H1 (cell line): ENCODE measurements around the gene RAMP2. TPM values are rescaled to one million over a fixed set of nuclear protein-coding genes. Genes with fewer than 3 reads are reported as not detected.

ENCODE experiments used
- CTCF ChIA-PET: fragments of 300-600 bp; sonication (Branson Sonifier 250); formaldehyde crosslinking; loops from one replicate; lab custom pipeline; 2021; ENCODE audit not compliant: partially characterized antibody; lab: Charles Lee
- POLR2A ChIA-PET: fragments of 300-600 bp; sonication (Branson Sonifier 250); formaldehyde crosslinking; loops from one replicate; lab custom pipeline; 2021; ENCODE audit warnings: inconsistent platforms; ENCODE audit not compliant: partially characterized antibody; lab: Charles Lee
- DNase-seq, 2 experiments: peaks; one replicate each; pipeline versions ENCODE4 v3.0.0 to v3.0.0-alpha.2; 2010 to 2022; ENCODE audit warnings: low spot score in 2 of 2, low read depth in 1 of 2, mixed read lengths in 1 of 2
- FAIRE-seq: peaks from 2 replicates; lab custom pipeline; 2011; peaks lifted over from hg19 to GRCh38; lab: Jason Lieb, UNC
- H2AFZ ChIP-seq: 2 replicates; pipeline ENCODE4 v1.8.1; 2012; ENCODE audit warnings: low read length, inconsistent platforms
- H2AK5ac ChIP-seq: 2 replicates; pipeline ENCODE4 v1.6.1; 2013; ENCODE audit warnings: low read depth, low read length
- H2BK120ac ChIP-seq: replicated peaks from 2 replicates; pipeline ENCODE3; 2013; ENCODE audit warnings: low read depth, low read length, inconsistent platforms
- H2BK12ac ChIP-seq: 2 replicates; pipeline ENCODE4 v1.6.1; 2013; ENCODE audit warnings: low read depth, low read length
- H2BK15ac ChIP-seq: 2 replicates; pipeline ENCODE4 v1.6.1; 2013; ENCODE audit warnings: low read length
- H2BK20ac ChIP-seq: 2 replicates; pipeline ENCODE4 v1.6.1; 2013; ENCODE audit warnings: low read length
- H2BK5ac ChIP-seq: 2 replicates; pipeline ENCODE4 v1.6.1; 2013; ENCODE audit warnings: low read depth, low read length
- H3K14ac ChIP-seq: 2 replicates; pipeline ENCODE4 v1.6.1; 2013; ENCODE audit warnings: inconsistent platforms; ENCODE audit not compliant: insufficient read length
- H3K18ac ChIP-seq: 2 replicates; pipeline ENCODE4 v1.6.1; 2013; ENCODE audit warnings: low read length; ENCODE audit errors: extremely low read depth
- H3K23ac ChIP-seq: 2 replicates; pipeline ENCODE4 v1.6.1; 2013; ENCODE audit warnings: inconsistent platforms; ENCODE audit not compliant: insufficient read length
- H3K23me2 ChIP-seq: 2 replicates; pipeline ENCODE4 v1.6.1; 2013; ENCODE audit warnings: low read depth, low read length
- H3K27ac ChIP-seq: 2 replicates; pipeline ENCODE4 v1.6.1; 2011; ENCODE audit warnings: low read depth, low read length, inconsistent platforms
- H3K27me3 ChIP-seq, 4 experiments: replicated peaks in 1 of 4; 1 replicate in 1 of 4; 2 replicates in 3 of 4; pipeline versions ENCODE4 v1.6.1 to v1.8.1; 2011 to 2013; ENCODE audit warnings: low read length in 3 of 4, mild to moderate bottlenecking in 3 of 4, inconsistent platforms in 2 of 4, mixed read lengths in 2 of 4, moderate library complexity in 1 of 4; ENCODE audit not compliant: control insufficient read depth in 3 of 4, insufficient read depth in 3 of 4; ENCODE audit errors: extremely low read depth in 1 of 4
- H3K36me3 ChIP-seq, 4 experiments: 2 replicates each; pipeline versions ENCODE4 v1.6.1 to v1.8.1; 2011 to 2013; ENCODE audit warnings: mild to moderate bottlenecking in 4 of 4, low read length in 3 of 4, moderate library complexity in 2 of 4, control low read depth in 1 of 4, inconsistent platforms in 1 of 4; ENCODE audit not compliant: insufficient read depth in 4 of 4, control insufficient read depth in 2 of 4
- H3K4ac ChIP-seq: replicated peaks from 2 replicates; pipeline ENCODE3; 2013; ENCODE audit warnings: low read length, low read depth, mixed read lengths, inconsistent platforms; ENCODE audit not compliant: insufficient read length
- H3K4me1 ChIP-seq, 4 experiments: replicated peaks in 1 of 4; 1 replicate in 1 of 4; 2 replicates in 3 of 4; pipeline versions ENCODE4 v1.6.1 to v1.8.1; 2011 to 2013; ENCODE audit warnings: low read length in 3 of 4, inconsistent platforms in 2 of 4, mixed read lengths in 1 of 4; ENCODE audit not compliant: insufficient read depth in 4 of 4, control insufficient read depth in 3 of 4
- H3K4me2 ChIP-seq, 2 experiments: 2 replicates each; pipeline versions ENCODE4 v1.6.1 to v1.8.1; 2011 to 2013; ENCODE audit warnings: low read depth in 2 of 2, low read length in 2 of 2, control low read depth in 1 of 2, inconsistent platforms in 1 of 2, mild to moderate bottlenecking in 1 of 2; ENCODE audit not compliant: insufficient read depth in 1 of 2
- H3K4me3 ChIP-seq, 4 experiments: fragments of 200-600, 300-600 bp in 1 of 4; sonication (generic), shearing (Covaris generic), sonication (Bioruptor Twin) in 1 of 4; 2 replicates each; pipeline versions ENCODE4 v1.5.1 to v1.8.1; 2011 to 2016; ENCODE audit warnings: low read length in 4 of 4, low read depth in 3 of 4, control low read depth in 2 of 4, inconsistent platforms in 2 of 4, mild to moderate bottlenecking in 2 of 4, mixed read lengths in 1 of 4, moderate library complexity in 1 of 4; ENCODE audit not compliant: insufficient read depth in 2 of 4; ENCODE audit errors: extremely low read depth in 1 of 4
- H3K56ac ChIP-seq: replicated peaks from 2 replicates; pipeline ENCODE3; 2013; ENCODE audit warnings: low read depth, mild to moderate bottlenecking, mixed read lengths, low read length, inconsistent platforms; ENCODE audit not compliant: insufficient read length
- H3K79me1 ChIP-seq: 2 replicates; pipeline ENCODE4 v1.6.1; 2013; ENCODE audit warnings: low read depth, low read length, control low read depth
- H3K79me2 ChIP-seq, 2 experiments: 2 replicates each; pipeline versions ENCODE4 v1.6.1 to v1.8.1; 2012 to 2013; ENCODE audit warnings: low read length in 2 of 2, mild to moderate bottlenecking in 2 of 2, inconsistent platforms in 1 of 2; ENCODE audit not compliant: insufficient read depth in 2 of 2, control insufficient read depth in 1 of 2
- H3K9ac ChIP-seq, 4 experiments: replicated peaks in 1 of 4; 1 replicate in 1 of 4; 2 replicates in 3 of 4; pipeline versions ENCODE4 v1.6.1 to v1.8.1; 2011 to 2013; ENCODE audit warnings: low read depth in 3 of 4, low read length in 3 of 4, control low read depth in 2 of 4, mild to moderate bottlenecking in 2 of 4, moderate library complexity in 2 of 4, inconsistent platforms in 1 of 4; ENCODE audit errors: extremely low read depth in 1 of 4
- H3K9me3 ChIP-seq, 2 experiments: 2 replicates each; pipeline versions ENCODE4 v1.6.1 to v1.8.1; 2012 to 2013; ENCODE audit warnings: mild to moderate bottlenecking in 2 of 2, moderate library complexity in 2 of 2, control low read depth in 1 of 2, inconsistent platforms in 1 of 2, low read depth in 1 of 2, low read length in 1 of 2, mixed read lengths in 1 of 2; ENCODE audit not compliant: insufficient read depth in 2 of 2
- H4K20me1 ChIP-seq, 2 experiments: replicated peaks in 1 of 2; 2 replicates each; pipeline versions ENCODE3 to v1.8.1; 2011 to 2013; ENCODE audit warnings: inconsistent platforms in 2 of 2, low read length in 2 of 2, mild to moderate bottlenecking in 1 of 2; ENCODE audit not compliant: insufficient read depth in 2 of 2, control insufficient read depth in 1 of 2
- H4K5ac ChIP-seq: 2 replicates; pipeline ENCODE4 v1.6.1; 2013; ENCODE audit warnings: low read length, low read depth, mixed read lengths, inconsistent platforms; ENCODE audit not compliant: insufficient read length
- H4K8ac ChIP-seq: 2 replicates; pipeline ENCODE4 v1.8.0; 2013; ENCODE audit warnings: mild to moderate bottlenecking, moderate library complexity, low read length, inconsistent platforms; ENCODE audit not compliant: insufficient read depth; ENCODE audit errors: extremely low read depth
- H4K91ac ChIP-seq: replicated peaks from 2 replicates; pipeline ENCODE3; 2013; ENCODE audit warnings: low read length, mixed read lengths, inconsistent platforms; ENCODE audit not compliant: insufficient read length
- JUN ChIP-seq: IDR thresholded peaks from 2 replicates; pipeline ENCODE4 v1.6.1; 2011; ENCODE audit warnings: low read depth, mild to moderate bottlenecking, improper control_type of control experiment, low read length
- KDM1A ChIP-seq: fragments of 200-600, 300-600 bp; sonication (generic); IDR thresholded peaks from 2 replicates; pipeline ENCODE4 v1.7.1; 2016; ENCODE audit warnings: mild to moderate bottlenecking, low read length, borderline replicate concordance
- RBBP5 ChIP-seq: IDR thresholded peaks from 2 replicates; pipeline ENCODE4 v1.7.1; 2012; ENCODE audit warnings: low read depth, mild to moderate bottlenecking, inconsistent platforms, low read length, moderate library complexity, borderline replicate concordance
- RXRA ChIP-seq: IDR thresholded peaks from 2 replicates; pipeline ENCODE4 v1.6.1; 2011; ENCODE audit warnings: low read depth, mild to moderate bottlenecking, low read length, moderate library complexity; ENCODE audit not compliant: insufficient read depth
- SIX5 ChIP-seq: IDR thresholded peaks from 2 replicates; pipeline ENCODE4 v1.6.1; 2011; ENCODE audit warnings: mild to moderate bottlenecking, low read depth, low read length
- SP2 ChIP-seq: IDR thresholded peaks from 2 replicates; pipeline ENCODE4 v1.6.1; 2012; ENCODE audit warnings: mild to moderate bottlenecking, low read length, inconsistent platforms
- SUZ12 ChIP-seq: fragments of 200-600 bp; sonication (generic); IDR thresholded peaks from 2 replicates; pipeline ENCODE4 v1.6.1; 2012; ENCODE audit warnings: mild to moderate bottlenecking, inconsistent platforms, low read length, moderate library complexity, mixed read lengths
- WGBS, 2 experiments: shearing (Covaris generic) in 1 of 2; methylation state at CpG; one replicate each; pipeline versions ENCODE4 v1.1.6 to v1.1.7; 2013 to 2015; ENCODE audit warnings: low lambda C conversion rate in 2 of 2, mixed read lengths in 2 of 2, inconsistent platforms in 1 of 2, low coverage in 1 of 2, missing lambda C conversion rate in 1 of 2; ENCODE audit not compliant: insufficient replicate concordance in 2 of 2, insufficient coverage in 1 of 2, insufficient read length in 1 of 2; ENCODE audit errors: extremely low coverage in 1 of 2, missing lambda C conversion rate in 1 of 2; 5-methylcytosine and 5-hydroxymethylcytosine counted together
- polyA plus RNA-seq, 7 experiments: library from polyadenylated mRNA; depleted of rRNA in 3 of 7; stranded (reverse) in 5 of 7; unstranded in 2 of 7; fragments of >200 nt in 5 of 7; fragments of 200-250 nt in 2 of 7; gene quantifications; 1 replicate in 5 of 7; 2 replicates in 1 of 7; 4 replicates in 1 of 7; pipeline versions ENCODE4 v1.2.1 to v1.2.3, GENCODE V29; 2011 to 2013; ENCODE audit warnings: missing spikeins in 2 of 7, mixed read lengths in 2 of 7
- total RNA-seq: library from RNA; stranded (reverse); fragmentation: NEBNext Ultra II Directional; extraction: Animal tissue kit (Norgen Biotek cat#: 25700); gene quantifications from 2 replicates; pipeline ENCODE4 v1.2.1, GENCODE V29; 2021
- TF ChIP-seq, protein P1 (sequence below): IDR thresholded peaks from 2 replicates; pipeline ENCODE4 v1.6.1; 2011; ENCODE audit warnings: low read length, improper control_type of control experiment

RAMP2 gene
- total and polyA plus RNA-seq, 2 of the 8 experiments (the other 6 are each of a cell fraction or from before 2014, with no cell fraction given) = 13.4 to 41.7 TPM

DNA sequence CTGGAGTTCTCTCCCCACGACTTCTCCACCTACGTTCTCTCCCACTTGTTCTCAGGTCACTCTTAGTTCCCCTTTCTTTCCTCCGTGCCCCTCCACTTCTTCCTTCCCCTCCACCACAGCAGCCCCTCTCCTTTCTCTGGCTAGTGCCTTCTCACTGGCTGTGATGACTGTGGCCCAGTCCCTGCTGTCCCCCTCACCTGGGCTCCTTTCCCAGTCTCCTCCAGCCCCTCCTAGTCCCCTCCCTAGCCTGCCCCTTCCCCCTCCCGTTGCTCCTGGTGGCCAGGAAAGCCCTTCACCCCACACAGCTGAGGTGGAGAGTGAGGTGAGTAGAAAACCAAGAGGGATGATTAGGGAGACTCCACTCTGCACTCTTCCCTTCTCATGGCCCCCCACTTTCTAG, 34.0 kb downstream of the RAMP2 start:
- Histone ChIP-seq H3K4ac (no peak overlapping the region), H4K8ac (no peak overlapping the region), H3K4me1 (peaks cover 3 to 5% (median 4%) of the 10 kb centered on the region in 4 experiments; a peak in 6 of 7 replicates), H3K56ac (no peak overlapping the region), H3K9ac (no peak overlapping the region), H2BK5ac (no peak overlapping the region), H3K27me3 (peaks cover 0 to 12% (median 7%) of the 10 kb centered on the region in 4 experiments; a peak in 6 of 7 replicates), H2BK20ac (no peak overlapping the region), H3K4me2 (no peak overlapping the region), H4K5ac (no peak overlapping the region), H4K91ac (no peak overlapping the region), H2BK12ac (no peak overlapping the region), H3K9me3 (peaks cover 5 to 8% of the 10 kb centered on the region in 2 experiments; a peak in 3 of 4 replicates), H3K18ac (no peak overlapping the region), H2BK120ac (no peak overlapping the region), H2BK15ac (no peak overlapping the region), H3K14ac (no peak overlapping the region), H4K20me1 (peaks cover 0 to 2% of the 10 kb centered on the region in 2 experiments), H3K27ac (no peak overlapping the region), H3K23me2 (no peaks in the 10 kb centered on the region), H2AK5ac (no peak overlapping the region), H3K4me3 (no peak overlapping the region), H3K23ac (no peak overlapping the region), H3K36me3 (no peaks in the 10 kb centered on the region), H2AFZ (no peak overlapping the region), H3K79me1 (no peaks in the 10 kb centered on the region; the same call in 1 of the 2 replicates), H3K79me2 (peaks cover 0 to 6% of the 10 kb centered on the region in 2 experiments; a peak in 2 of 4 replicates)
- DNase-seq = no peak
- ChIA-PET CTCF (interaction anchor here (1.0 to 1.6 kb wide), 3 partner anchors 10 to 515 kb away, joined by 3 to 4 read pairs (median 3); no protein-coding TSS in a partner anchor), POLR2A (interaction anchor here (1.1 to 1.6 kb wide), 5 partner anchors 9 to 22 kb away, joined by 3 read pairs; partner anchors contain the start of gene VPS25)
- FAIRE-seq = no peak
- 83% methylated on average over 3 of the region's 4 CpGs; no CpG with 5 or more reads in 1 of the 2 experiments for WGBS, 2 experiments
- TF ChIP-seq SP2 (no peak), SUZ12 (no peak), KDM1A (no peak), JUN (no peak), RBBP5 (no peak), SIX5 (no peak), RXRA (no peak)
- TF ChIP-seq, protein P1, sequence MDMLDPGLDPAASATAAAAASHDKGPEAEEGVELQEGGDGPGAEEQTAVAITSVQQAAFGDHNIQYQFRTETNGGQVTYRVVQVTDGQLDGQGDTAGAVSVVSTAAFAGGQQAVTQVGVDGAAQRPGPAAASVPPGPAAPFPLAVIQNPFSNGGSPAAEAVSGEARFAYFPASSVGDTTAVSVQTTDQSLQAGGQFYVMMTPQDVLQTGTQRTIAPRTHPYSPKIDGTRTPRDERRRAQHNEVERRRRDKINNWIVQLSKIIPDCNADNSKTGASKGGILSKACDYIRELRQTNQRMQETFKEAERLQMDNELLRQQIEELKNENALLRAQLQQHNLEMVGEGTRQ = no peak
